GM23248 (cell line): ENCODE data around the gene SLC50A1.

Experiments
- EZH2 ChIP-seq: fragments of 200-600 bp; sonication (generic); IDR thresholded peaks from 2 replicates; pipeline ENCODE4 v1.6.1; 2018; ENCODE audit warnings: antibody characterized with exemption, mild to moderate bottlenecking; ENCODE audit not compliant: insufficient read depth, poor library complexity, severe bottlenecking
- EZH2phosphoT487 ChIP-seq: fragments of 200-600 bp; sonication (generic); IDR thresholded peaks from 2 replicates; pipeline ENCODE4 v1.6.1; 2018; ENCODE audit warnings: antibody characterized with exemption, moderate library complexity, mild to moderate bottlenecking, low read depth; ENCODE audit not compliant: insufficient read depth

GRCh38 chr1:155181371-155182051 lies 45.9 kb downstream of the SLC50A1 start:
- no peak for TF ChIP-seq EZH2phosphoT487
- TF ChIP-seq EZH2, result no peak
